Neural cell (in vitro differentiated cells): ENCODE data around the gene ANKK1.

ENCODE experiments used
- CTCF ChIP-seq: fragments of 450-650 bp; IDR thresholded peaks from 2 replicates; pipeline ENCODE4 v1.5.1; 2014; ENCODE audit warnings: antibody characterized with exemption, mild to moderate bottlenecking, moderate library complexity; ENCODE audit not compliant: poor library complexity, severe bottlenecking
- EP300 ChIP-seq: fragments of 450-650 bp; conservative IDR thresholded peaks from 2 replicates; pipeline ENCODE4 v1.6.1; 2014; ENCODE audit warnings: antibody characterized with exemption, mild to moderate bottlenecking, moderate library complexity; ENCODE audit not compliant: poor library complexity, severe bottlenecking
- EZH2 ChIP-seq: fragments of 200-600, 300-800 bp; shearing (Covaris generic), sonication (generic); IDR thresholded peaks from 2 replicates; pipeline ENCODE4 v1.6.1; 2014; ENCODE audit warnings: antibody characterized with exemption, low read length, borderline replicate concordance, mild to moderate bottlenecking; ENCODE audit not compliant: insufficient read depth, poor library complexity, severe bottlenecking
- POLR2AphosphoS5 ChIP-seq: IDR thresholded peaks from 2 replicates; pipeline ENCODE4 v1.6.1; 2012
- RAD21 ChIP-seq: fragments of 450-650 bp; conservative IDR thresholded peaks from 2 replicates; pipeline ENCODE4 v1.6.1; 2014; ENCODE audit warnings: antibody characterized with exemption, mild to moderate bottlenecking, moderate library complexity
- REST ChIP-seq: IDR thresholded peaks from 2 replicates; pipeline ENCODE4 v1.6.1; 2012; ENCODE audit warnings: borderline replicate concordance
- TAF1 ChIP-seq: IDR thresholded peaks from 2 replicates; pipeline ENCODE4 v1.6.1; 2012; ENCODE audit warnings: low read depth

- no peak for TF ChIP-seq CTCF
- TF ChIP-seq EP300, result no peak
- no peak for TF ChIP-seq EZH2
- TF ChIP-seq POLR2AphosphoS5, result no peak
- TF ChIP-seq REST, result no peak
- no peak for TF ChIP-seq TAF1
- TF ChIP-seq RAD21, result no peak
These were observed 19.6 kb downstream of the ANKK1 start for GRCh38 chr11:113407163-113407562.
